SH-SY5Y (cell line): ENCODE data around the gene NUCB2.

Source experiments
- GATA2 ChIP-seq: IDR thresholded peaks from 2 replicates; pipeline ENCODE4 v1.6.1; 2011; ENCODE audit warnings: mild to moderate bottlenecking, low read depth, low read length
- GATA3 ChIP-seq: IDR thresholded peaks from 2 replicates; pipeline ENCODE4 v1.6.1; 2011; ENCODE audit warnings: low read depth, mild to moderate bottlenecking, low read length, moderate library complexity

DNA sequence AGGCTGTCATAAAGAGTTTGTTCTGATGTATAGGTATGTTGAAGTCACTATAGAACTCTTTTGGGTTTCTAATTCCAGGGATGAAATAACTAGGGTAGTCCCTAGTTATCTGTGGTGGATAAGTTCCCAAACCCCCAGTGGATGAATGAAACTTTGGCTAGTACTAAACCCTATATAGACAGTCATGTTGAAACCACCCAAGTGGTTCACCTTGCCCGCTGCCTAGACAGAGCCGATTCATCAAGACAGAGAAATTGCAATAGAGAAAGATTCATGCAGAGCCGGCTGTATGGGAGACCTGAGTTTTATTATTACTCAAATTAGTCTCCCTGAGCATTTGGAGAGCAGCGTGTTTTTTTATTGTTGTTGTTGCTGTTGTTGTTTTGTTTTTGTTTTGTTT, 23.8 kb upstream of the NUCB2 start:
- TF ChIP-seq GATA2 (no peak), GATA3 (no peak)
